ENCODE measurements around the gene RNF182. TPM values are rescaled to one million over a fixed set of nuclear protein-coding genes. Genes with fewer than 3 reads are reported as not detected.

The RNF182 gene
- total RNA-seq, 1 experiment from 2014 or later: 3.7 TPM

DNA sequence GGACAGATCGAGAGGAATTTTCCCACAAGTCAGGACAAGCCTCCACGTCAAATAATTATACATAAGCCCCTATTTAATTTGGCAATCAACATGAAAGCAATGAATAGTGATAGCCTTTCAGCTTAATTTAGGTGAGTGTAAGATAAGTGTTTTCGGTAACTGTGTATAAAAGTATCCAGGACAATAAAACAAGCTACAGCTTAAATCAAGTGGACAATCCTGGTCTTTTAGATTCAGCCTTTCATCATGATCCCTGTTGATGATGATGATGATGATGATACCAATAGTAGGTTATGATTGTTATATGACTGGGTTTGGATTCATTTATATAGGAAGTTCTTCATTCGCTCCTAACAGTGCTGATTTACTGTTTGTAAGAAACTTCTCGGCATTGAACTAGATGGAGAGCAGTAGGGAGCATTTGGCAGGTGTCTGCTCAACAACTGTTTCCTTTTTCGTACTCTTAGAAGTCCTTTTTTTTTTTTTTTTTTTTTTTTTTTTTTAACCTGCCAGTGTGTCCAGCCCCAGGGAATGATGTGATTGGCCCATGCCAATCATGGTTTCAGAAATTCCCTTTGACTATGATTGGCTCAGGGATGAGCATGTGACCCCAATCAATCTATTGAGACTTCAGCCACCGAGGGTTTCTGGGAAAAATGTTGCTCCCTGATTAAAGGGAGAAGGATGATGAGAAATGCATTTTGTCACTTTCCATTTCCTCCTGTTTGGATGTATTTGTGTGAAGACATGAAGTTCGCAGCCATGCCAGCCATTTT is 11.3 kb upstream of the RNF182 start:
- Histone ChIP-seq H4K91ac (ENCODE audit: insufficient read length, low read depth, low read length) (no peak overlapping the region), H3K79me1 (ENCODE audit: insufficient read depth, low read depth, low read length, poor library complexity, severe bottlenecking) (no peaks in the 10 kb centered on the region), H4K5ac (ENCODE audit: insufficient read length, low read depth, low read length) (no peak overlapping the region), H3K4me1 (ENCODE audit: insufficient read depth, low read length) (peaks cover 3% of the 10 kb centered on the region; the same call in 1 of the 2 replicates), H3K27ac (ENCODE audit: insufficient read length, low read depth, low read length) (no peak overlapping the region), H2BK120ac (ENCODE audit: low read depth, low read length, poor library complexity, severe bottlenecking) (no peak overlapping the region), H3K56ac (ENCODE audit: insufficient read length, low read depth, low read length) (no peak overlapping the region), H4K8ac (replicated peaks; ENCODE audit: insufficient read length, low read depth, low read length) (no peak overlapping the region), H2BK15ac (ENCODE audit: low read depth, low read length) (no peak overlapping the region), H3K27me3 (ENCODE audit: insufficient read depth, low read length) (no peaks in the 10 kb centered on the region), H2BK12ac (ENCODE audit: insufficient read length, low read depth, low read length) (no peak overlapping the region), H3K18ac (ENCODE audit: insufficient read length, low read depth, low read length) (no peak overlapping the region), H2BK5ac (ENCODE audit: insufficient read length, low read length) (no peak overlapping the region), H3T11ph (ENCODE audit: low read length) (no peak overlapping the region), H2AFZ (ENCODE audit: low read length) (no peak overlapping the region), H3K23me2 (ENCODE audit: insufficient read length, low read depth, low read length, poor library complexity, severe bottlenecking) (no peaks in the 10 kb centered on the region), H2AK5ac (ENCODE audit: insufficient read length, low read length) (no peak overlapping the region), H2BK20ac (ENCODE audit: low read depth, low read length, poor library complexity, severe bottlenecking) (no peak overlapping the region), H3K9ac (ENCODE audit: extremely low read depth, insufficient read length, low read length) (no peak overlapping the region), H3K4ac (ENCODE audit: low read depth, low read length) (no peak overlapping the region), H4K20me1 (ENCODE audit: control insufficient read depth, insufficient read depth, insufficient read length) (no peaks in the 10 kb centered on the region), H3K14ac (ENCODE audit: insufficient read depth, low read length) (no peak overlapping the region), H3K79me2 (ENCODE audit: insufficient read depth, low read length) (no peaks in the 10 kb centered on the region), H3K23ac (ENCODE audit: insufficient read length, low read depth, low read length) (no peak overlapping the region), H3K4me2 (ENCODE audit: insufficient read depth, insufficient read length, low read length) (no peak overlapping the region), H3K9me3 (ENCODE audit: control insufficient read depth, low read depth, low read length) (no peaks in the 10 kb centered on the region)
- TF ChIP-seq, protein P1, sequence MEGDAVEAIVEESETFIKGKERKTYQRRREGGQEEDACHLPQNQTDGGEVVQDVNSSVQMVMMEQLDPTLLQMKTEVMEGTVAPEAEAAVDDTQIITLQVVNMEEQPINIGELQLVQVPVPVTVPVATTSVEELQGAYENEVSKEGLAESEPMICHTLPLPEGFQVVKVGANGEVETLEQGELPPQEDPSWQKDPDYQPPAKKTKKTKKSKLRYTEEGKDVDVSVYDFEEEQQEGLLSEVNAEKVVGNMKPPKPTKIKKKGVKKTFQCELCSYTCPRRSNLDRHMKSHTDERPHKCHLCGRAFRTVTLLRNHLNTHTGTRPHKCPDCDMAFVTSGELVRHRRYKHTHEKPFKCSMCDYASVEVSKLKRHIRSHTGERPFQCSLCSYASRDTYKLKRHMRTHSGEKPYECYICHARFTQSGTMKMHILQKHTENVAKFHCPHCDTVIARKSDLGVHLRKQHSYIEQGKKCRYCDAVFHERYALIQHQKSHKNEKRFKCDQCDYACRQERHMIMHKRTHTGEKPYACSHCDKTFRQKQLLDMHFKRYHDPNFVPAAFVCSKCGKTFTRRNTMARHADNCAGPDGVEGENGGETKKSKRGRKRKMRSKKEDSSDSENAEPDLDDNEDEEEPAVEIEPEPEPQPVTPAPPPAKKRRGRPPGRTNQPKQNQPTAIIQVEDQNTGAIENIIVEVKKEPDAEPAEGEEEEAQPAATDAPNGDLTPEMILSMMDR (conservative IDR thresholded peaks at IDR 0.05): no peak
- H3K36me3 Mint-ChIP-seq (ENCODE audit: insufficient read depth in 1 of 3, low read depth in 3 of 3): no peaks in the 10 kb centered on the region
- H3K4me3 Mint-ChIP-seq: no peak overlapping the region
- H3K27ac Mint-ChIP-seq: no peak overlapping the region
- peaks cover 18 to 21% of the 10 kb centered on the region in 2 experiments for H3K4me1 Mint-ChIP-seq
- H3K27me3 Mint-ChIP-seq (ENCODE audit: low read depth): peaks cover 2% of the 10 kb centered on the region; the same call in 1 of the 2 replicates
- WGBS (ENCODE audit: extremely low coverage, insufficient read length, low lambda C conversion rate): no CpG with 5 or more reads among the region's 8 CpGs
- no peak for DNase-seq
- H3K9me3 Mint-ChIP-seq: no peaks in the 10 kb centered on the region
